Measurements from ENCODE around the gene SBK2.
"Not testable (repeated sequence)": the region's sequence is repeated elsewhere in the genome, so short reads cannot be mapped to it uniquely, and the experiment has no call there.

SBK2 gene

DNA sequence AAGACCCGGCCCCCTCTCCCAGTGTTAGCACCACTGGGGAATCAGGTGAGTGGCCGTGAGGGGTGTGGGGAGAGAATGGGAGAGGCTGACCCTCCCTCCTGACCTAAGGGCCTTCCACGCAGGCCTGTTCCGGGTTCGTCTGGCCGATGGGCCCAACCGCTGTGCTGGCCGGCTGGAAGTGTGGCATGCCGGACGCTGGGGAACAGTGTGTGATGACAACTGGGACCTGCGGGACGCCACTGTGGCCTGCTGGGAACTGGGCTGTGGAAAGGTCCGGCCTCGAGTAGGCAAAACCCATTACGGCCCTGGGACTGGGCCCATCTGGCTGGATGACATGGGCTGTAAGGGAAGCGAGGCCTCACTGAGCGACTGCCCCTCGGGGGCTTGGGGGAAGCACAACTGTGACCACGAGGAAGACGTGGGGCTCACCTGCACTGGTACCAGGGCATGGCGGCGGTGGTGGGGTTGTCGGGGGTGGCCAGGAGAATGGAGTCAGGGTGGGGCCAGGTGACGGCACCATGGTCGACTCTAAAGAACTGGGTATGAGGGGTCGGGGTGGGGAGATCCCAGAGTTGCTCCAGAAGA lies 36.5 kb downstream of the SBK2 start:
- DNase-seq, result no peak

DNA sequence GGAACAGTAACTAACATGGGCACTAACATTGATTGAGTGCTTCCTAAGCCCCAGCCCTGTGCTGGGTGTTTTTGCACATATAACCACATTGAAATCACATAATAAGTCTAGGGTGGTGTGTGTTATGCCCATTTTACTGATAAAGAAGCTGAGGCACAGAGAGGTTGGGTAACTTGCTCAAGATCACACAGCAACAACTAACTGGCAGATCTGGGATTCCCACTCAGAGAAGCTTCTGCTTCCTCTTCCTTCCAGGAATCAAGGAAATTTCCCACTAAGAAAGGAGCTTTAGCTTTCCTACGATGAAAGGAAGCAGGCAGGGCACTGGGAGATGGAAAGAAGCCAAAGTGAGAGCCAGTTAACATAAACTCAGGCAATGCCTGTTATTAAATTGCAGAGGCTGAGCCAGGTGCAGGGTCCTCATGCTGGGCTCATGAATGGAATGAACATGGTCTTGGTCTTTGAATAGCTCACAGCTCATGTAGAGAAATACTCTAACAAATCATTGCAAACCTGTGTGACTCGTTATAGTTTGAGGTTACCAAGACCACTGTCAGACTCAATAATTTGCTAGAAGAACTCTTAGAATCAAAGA lies 38.6 kb downstream of the SBK2 start:
- no peak for DNase-seq

DNA sequence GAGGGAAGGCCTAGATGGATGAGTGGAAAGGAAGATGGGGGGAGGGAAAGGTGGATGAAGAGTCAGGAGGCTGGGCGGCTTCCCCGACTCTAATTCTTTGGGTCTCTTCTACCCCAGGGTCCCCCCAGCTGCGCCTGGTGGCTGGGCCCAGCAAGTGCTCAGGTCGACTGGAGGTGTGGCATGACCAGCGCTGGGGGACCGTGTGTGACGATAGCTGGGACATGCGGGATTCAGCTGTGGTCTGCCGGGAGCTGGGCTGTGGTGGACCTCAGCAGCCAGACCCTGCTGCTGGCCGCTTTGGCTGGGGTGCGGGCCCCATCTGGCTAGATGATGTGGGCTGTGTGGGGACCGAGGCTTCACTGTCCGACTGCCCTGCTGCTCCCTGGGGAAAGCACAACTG lies 39.2 kb downstream of the SBK2 start:
- no peak for DNase-seq

DNA sequence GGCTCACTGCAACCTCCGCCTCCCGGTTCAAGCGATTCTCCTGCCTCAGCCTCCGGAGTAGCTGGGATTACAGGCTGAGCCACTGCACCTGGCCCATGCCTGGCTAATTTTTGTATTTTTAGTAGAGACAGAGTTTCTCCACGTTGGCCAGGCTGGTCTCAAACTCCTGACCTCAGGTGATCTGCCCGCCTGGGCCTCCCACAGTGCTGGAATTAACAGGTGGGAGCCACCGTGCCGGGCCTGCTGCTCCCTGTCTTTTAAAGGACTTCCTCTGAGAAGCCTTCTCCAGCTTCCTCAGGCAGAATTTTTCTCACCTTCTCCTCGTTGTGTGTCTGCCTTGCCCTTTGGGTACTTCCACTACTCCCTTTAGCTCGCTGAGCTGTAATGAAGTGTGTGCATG lies 40.1 kb downstream of the SBK2 start:
- DNase-seq, result not testable (repeated sequence)

DNA sequence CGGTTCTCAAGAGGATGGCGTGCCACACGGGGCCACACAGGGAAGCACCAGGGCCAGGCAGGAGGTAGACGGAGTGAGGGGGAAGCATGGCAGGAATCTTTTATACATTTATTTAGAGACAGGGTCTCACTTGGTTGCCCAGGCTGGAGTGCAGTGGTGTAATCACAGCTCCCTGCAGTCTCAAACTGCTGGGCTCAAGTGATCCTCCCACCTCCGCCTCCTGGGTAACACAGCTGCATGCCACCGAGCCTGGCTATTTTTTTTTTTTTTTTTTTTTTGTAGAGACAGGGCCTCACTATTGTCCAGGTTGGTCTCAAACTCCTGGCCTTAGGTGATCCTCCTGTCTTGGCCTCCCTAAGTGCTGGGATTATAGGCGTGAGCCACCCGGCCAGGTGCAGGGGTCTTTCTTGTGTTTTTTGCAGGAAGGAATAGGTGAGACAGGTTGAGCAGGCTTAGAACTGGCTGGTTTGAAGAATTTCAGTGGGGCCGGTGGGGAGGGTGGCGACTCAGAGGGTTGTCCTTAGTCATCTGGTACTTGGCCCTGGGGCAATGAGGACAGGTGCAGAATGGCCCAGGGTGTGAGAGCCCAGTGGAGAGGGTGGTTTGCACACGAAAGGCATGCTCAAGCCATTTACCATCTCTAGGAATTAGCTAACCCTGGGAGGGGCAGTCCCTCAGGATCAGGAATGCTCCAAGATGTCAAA lies 41.1 kb downstream of the SBK2 start:
- no peak for DNase-seq

DNA sequence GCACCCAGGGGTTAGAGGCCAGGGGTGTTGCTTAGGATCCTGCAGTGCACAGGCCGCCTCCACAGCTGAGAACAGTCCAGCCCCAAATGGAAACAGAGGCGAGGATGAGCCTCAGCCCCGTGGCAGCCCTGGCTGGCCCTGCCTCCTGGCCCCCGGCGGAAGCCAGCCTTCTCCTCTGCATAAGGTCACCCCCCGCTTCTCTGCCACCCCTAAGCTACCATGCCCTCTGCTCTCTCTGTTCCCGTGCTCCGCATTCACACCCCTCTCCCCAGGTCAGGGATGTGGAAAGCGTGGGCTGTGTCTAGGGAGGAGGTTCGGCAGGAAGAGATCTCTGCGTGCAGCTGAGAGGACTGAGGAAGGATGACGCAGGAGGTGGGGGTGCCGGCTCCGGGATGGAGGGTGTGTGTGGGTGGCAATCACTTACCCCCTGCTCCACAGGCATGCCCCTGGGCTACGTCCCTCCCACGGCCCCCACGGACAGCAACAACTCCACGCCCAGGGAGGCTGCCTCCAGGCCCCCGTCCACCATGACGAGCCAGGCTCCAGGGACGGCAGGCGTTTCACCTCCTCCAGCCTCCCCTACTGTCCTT lies 42.7 kb downstream of the SBK2 start:
- no peak for DNase-seq

DNA sequence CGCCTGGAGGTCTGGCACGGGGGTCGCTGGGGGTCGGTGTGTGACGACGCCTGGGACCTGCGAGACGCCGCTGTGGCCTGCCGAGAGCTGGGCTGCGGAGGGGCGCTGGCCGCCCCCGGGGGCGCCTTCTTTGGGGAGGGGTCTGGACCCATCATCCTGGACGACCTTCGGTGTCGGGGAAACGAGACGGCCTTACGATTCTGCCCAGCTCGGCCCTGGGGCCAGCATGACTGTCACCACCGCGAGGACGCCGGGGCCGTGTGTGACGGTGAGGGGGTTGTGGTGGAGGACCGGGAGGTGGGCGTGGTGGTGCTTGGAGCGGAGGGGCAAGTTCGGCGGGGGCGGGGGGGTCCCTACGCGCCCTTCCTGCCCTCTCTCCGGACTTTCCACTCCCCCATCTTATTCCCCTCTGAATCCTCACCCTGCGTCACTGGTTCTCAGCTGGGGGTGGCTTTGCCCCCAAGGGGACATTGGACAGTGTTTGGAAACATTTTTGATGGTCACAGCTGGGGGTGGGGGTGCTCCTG lies 43.2 kb downstream of the SBK2 start:
- DNase-seq, result no peak

DNA sequence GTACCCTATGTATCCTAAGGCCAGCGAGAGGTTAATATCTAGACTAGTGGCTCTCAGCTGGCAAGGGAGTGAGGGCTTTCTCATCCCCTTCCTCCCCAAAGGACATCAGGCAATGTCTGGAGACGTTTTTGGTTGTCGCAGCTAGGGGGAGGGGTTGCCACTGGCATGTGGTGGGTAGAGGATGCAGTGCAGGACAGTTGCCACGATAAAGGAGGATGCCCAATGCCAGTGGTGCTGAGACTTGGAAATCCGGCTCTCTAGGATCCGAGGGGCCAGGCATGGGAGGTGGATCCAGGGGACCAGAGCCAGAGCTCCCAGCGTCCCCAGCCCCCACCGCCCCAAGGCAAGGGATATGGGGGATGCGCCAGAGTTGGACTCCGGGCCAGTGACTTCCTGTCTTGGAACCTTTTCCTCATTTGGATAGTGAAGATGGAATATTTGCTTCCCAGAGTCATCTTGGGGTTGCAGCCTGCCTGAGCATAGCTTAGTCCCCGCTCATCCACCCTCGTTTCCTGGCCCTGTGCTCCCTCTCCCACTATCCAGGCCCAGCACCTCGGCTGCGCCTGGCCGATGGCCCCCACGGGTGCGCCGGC lies 43.8 kb downstream of the SBK2 start:
- DNase-seq, result no peak

DNA sequence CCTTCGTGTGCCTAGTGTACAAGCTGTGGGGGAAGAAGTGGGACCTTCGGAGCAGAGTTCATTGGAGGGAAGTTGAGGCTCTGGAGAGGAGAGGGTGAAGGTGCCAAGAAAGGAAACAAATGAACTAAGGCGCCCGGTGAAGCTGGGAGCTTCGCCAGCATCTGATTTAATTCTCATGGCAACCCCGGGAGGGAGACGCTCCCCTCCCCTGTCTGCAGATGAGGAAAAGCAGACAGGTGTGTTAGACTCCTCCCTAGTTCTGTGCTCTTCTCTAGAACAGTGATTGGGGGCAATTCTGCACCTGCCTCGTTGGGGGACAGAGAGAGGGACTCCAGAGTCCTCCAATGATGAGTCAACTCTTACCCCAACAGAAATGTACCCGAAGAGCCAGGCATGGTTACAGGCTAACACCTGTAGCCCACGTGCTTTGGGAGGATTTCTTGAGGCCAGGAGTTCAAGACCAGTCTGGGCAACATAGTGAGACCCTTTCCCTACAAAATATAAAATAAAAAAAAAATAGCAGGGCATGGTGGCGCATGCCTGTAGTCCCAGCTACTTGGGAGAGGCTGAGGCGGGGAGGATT lies 44.5 kb downstream of the SBK2 start:
- no peak for DNase-seq

DNA sequence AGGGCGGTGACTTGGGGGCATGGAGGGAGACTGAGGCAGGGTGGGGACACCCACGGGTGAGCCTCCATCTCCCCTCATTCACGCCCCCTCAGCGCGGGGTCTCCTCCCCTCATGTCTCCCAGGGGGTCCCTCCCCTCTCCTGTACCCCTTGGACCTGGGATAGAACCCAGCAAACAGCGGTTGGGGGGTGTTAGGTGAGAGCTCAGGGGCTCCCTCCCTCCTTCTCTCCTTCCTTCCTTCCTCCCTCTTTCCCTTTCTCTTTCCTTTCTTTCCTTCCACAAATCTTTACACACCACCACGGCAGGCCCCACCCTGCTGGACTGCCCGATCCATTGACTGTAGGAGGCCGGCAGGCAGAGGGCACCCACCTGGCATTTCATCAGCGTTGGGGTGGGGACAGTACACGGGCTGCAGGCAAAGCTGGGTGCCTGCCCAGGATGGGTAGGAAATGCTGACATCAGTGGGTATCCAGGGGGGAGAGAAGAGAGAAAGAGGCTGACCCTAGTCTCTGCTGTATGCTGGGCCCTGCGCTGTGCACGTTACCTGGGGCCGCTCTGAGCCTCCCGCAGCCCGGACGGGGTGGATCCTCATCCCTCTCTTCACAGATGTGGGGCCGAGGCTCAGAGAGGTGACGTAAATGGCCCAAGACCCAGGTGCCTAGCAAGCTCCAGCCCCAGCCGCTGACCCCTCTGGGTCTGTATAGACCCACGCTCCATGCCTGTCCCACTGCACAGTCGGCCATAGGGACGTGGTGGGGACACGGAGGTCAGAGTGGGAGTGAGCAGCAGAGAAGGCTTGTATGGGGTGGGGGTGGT lies 45.2 kb downstream of the SBK2 start:
- DNase-seq, result no peak

DNA sequence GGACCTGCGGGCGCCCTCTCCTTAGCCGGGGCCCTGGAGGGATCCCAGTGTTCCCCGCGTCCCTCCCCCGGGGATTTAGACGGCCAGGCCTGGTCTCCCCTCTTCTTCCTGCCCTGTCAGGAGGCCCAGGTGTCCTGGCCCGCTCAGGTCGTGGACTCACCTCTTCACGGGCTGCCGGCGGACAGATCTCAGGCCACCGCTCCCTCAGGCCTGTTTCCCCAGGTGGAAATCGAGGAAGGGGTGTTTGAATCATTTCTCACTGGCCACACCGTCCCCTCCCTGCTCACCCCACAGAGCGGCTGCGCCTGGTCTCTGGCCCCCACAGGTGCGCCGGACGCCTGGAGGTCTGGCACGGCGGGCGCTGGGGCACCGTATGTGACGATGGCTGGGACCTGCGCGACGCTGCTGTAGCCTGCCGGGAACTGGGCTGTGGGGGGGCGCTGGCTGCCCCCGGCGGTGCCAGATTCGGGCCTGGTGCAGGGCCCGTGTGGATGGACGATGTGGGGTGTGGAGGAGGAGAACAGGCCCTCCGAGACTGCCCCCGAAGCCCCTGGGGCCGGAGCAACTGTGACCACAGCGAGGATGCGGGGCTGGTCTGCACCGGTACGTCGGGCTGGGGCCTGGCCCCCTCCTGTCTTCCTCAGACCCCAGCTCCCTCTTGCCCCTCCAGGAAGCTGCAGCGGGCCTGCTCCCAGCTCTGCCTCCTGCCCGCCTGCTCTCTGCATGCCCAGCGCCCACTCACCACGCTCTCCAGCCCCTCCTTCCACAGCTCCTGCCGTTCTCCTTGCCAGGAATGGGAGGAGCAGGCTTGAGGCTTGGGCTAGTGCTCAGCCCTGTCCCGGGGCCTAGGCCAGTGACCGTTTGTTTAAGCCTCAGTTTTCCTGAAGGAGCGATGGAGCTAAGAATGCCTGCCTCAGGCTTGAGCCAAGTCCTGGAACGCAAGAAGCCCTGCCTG lies 46.2 kb downstream of the SBK2 start:
- DNase-seq, result no peak

DNA sequence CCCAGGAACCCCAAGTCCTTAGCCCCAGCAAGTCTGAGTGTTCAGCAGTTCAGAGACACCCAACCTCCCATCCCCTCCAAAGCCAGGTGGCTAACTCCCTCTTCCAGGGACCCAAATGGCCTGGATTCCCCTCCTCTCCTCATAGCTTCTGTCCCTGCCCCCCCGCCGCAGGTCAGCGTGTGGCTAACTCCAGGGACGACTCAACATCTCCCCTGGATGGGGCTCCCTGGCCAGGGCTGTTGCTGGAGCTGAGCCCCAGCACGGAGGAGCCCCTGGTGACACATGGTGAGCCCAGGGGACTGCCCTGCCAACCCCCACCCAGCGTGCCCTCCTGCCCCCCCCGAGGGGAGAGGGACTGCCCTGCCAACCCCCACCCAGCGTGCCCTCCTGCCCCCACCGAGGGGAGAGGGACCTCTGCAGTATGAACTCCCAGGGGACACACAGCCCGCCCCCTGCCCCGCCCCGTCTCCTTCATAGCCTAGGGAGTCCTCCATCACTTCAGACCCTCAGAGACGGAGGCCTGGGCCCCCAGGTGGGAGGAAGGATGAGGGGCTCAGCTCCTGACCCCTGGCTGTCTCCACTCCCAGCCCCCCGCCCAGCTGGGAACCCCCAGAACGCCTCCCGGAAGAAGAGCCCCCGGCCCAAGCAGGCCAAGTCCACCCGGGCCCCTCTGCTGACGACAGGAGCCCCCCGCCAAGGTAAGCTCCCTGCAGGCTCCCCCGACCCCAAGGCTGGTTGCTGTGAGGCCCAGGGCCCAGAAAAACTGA lies 47.0 kb downstream of the SBK2 start:
- DNase-seq, result no peak

DNA sequence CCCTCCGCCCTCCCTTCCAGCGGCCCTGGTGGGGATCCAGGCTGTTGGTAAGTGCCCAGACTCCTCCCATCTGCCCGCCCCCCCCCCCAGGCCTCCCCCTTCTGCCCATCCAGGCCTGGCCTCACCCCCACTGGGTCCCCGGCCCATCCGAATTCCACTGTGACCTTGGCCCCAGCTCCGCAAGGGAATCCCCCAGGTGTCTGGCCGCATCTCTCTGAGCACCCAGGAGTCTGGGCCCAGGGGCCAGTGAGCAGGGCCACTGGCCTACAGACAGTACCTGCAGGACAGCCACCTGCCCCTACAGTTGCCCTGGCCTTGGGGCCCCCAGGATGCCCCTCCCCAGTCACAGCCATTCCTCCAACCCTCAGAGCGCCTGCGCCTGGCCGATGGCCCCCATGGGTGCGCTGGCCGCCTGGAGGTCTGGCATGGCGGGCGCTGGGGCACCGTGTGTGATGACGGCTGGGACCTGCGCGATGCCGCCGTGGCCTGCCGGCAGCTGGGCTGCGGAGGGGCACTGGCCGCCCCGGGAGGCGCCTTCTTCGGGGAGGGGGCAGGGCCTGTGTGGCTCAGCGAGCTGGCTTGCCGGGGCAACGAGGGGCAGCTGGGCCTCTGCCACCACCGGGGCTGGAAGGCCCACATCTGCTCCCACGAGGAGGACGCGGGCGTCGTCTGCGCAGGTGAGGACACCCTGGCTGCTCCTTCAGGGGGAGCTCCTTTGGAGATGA lies 47.8 kb downstream of the SBK2 start:
- no peak for DNase-seq

DNA sequence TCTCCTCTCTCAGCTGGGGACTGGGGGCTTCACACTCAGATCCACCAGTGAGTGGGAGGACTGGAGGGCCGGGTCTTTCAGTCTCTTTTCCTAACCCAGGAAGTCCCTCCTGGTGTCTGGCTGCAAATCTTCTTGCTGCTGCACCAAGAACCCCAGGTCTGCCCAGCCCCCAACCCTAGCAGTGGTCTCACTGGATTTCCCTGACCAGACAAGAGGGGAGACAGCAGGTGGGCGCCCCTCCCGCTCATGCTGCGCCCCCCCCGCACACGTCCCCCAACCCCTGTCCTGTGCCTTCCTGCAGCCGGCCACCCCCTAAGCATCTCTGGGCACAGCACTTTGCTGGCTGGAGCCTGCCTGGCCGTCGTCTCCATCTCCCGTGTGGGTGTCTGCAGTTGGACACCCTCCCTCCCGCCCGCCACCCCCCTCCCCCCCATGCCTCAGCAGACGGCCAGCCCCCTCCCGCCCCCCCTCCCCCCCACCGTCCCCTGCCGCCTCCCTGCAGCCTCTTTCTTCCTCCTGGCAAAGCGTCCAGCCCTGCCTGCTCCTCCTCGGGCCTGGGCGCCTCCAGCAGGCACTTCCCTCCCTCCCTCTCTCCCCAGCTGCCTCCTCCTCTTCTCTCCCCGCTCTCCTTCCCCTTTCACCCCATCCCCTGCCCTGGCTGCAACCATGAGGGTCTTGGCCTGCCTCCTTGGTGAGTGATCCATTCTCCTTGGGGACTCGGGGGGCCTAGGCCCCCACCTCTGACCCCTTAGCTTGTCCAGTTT lies 48.8 kb downstream of the SBK2 start, which contains the start of gene SSC5D:
Gene SSC5D, plus strand, starts transcription at position 513 of the 764 bp plus-strand sequence. Its CDS starts 154 bp downstream, at position 667.
- no peak for DNase-seq

DNA sequence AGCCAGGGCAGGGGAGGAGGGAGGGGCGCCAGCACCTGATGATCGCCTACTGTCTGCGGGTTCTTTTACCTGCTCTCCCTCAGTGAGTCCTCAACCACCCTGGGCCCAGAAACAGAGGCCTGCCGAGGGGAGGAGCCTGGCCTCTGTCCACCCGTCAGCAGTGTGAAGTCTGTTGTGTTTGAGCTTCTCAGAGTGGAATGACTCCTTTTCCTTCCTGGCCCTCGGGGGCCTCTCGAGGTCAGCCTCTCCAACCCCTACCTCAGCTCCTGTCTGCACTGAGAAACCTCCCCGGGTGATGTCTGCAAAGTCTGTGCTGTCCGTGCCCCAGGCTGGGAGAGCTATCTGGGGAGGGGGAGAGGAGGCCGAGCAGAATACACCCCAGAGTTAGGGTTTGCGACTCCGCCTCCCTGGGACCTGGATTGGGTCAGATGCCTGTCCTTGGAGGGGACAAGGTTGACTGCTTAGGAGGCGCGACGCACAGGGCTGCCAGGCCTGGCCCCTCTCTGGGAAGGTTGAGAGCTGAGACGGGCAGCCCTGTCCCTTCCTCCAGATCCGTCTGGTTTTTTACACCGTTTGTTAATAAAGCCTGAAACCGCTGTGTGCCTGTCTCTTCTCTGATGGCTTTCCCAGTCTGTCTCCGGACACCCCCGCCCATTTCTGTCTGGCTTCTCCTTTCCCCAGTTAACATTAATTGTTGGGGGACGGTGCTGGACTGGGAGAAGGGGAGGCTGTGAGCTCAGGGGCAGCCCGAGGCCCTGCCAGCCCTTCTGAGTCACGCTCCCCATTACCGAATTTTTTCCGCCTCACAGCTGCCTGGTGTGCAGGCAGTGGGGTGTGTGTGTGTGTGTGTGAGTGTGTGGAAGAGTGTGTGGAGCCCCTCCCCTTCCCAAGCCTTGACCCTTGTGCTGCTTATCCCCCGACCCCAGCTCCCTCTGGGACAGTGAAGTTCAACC lies 49.7 kb downstream of the SBK2 start:
- no peak for DNase-seq

DNA sequence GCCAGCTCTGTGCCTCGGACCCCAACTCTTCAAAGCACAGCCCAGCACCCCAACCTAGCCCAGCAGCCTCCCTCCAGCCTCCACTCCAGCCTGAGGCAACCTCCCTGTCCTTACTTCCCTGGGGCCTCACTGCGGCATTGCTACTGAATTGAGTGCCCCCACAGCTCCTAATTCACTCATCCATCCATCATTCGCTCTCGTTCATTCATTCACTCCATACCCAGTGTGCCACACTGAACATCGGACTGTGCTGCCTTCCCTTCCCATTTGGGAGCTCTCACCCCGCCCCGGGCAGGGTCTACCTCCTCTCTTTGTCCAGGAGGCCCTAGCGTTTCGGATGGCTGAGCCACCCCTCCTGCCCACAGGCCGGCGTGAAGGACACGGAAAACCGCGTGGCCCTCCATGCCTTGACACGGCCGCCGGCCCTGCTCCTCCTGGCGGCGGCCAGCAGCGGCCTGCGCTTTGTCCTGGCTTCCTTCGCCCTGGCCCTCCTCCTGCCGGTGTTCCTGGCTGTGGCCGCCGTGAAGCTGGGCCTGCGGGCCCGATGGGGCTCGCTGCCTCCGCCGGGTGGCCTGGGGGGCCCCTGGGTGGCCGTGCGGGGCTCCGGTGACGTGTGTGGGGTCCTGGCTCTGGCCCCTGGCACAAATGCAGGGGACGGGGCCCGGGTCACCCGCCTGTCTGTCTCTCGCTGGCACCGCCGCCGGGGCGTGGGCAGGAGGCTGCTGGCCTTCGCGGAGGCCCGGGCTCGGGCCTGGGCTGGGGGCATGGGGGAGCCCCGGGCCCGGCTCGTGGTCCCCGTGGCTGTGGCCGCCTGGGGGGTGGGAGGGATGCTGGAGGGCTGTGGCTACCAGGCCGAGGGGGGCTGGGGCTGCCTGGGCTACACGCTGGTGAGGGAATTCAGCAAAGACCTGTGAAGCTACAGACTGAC lies 50.6 kb downstream of the SBK2 start:
- DNase-seq, result no peak
